ENCODE results near the gene PIP5KL1. TPM values are rescaled to one million over a fixed set of nuclear protein-coding genes. Genes with fewer than 3 reads are reported as not detected.

PIP5KL1 gene
- total and polyA plus RNA-seq, 2 of the 8 experiments (the other 6 are each of a cell fraction or from before 2014, with no cell fraction given) = 13.4 to 15.4 TPM

DNA sequence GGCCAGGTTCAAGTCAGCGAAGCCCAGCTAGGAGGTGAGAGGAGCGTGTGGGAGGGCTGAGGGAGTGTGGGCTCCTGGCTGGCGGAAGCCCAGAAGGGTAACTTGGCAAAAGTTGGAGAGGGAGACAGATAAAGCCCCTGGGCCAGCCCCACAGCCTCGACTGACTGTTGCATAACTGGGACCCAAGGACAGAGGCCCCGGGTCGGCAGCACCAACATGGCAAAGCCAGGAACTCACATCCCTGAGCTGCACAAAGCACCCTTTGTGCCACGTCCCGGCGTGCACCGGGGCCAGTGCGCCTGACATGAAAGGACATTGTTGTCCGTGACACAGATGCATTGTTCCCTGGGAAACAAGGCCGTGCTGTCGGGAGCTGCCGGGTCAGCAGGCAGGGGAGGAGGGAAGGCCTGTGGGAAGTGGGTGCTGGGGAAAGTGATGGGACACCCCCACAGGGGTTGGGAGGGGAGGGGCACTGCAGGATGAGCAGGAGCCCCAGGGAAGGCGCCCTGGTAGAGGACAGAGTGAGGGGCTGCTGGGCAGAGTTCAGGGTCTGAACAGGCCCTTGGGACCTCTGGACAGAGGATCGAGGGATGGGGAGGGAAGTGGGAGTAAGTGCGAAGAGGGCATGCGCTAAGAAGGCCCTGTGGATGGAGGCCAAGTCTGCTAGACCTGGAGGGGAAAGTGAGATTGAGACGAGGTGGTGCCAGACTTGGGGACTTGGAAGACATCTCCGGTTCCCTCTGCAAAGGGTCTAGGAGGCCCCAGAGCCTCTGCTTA, 20.1 kb upstream of the PIP5KL1 start:
- Histone ChIP-seq H3K4me2 (ENCODE audit: insufficient read depth in 1 of 2, low read depth in 2 of 2, low read length in 2 of 2) (no peak overlapping the region), H3K56ac (replicated peaks; ENCODE audit: insufficient read length, low read depth, low read length) (no peak overlapping the region), H2BK15ac (ENCODE audit: low read length) (no peak overlapping the region), H3K9me3 (ENCODE audit: insufficient read depth in 2 of 2, low read depth in 1 of 2, low read length in 1 of 2) (no peaks in the 10 kb centered on the region), H2AFZ (ENCODE audit: low read length) (no peak overlapping the region), H2BK12ac (ENCODE audit: low read depth, low read length) (no peak overlapping the region), H3K27me3 (replicated peaks in 1 of 4; ENCODE audit: control insufficient read depth in 3 of 4, extremely low read depth in 1 of 4, insufficient read depth in 3 of 4, low read length in 3 of 4) (no peaks in the 10 kb centered on the region), H3K36me3 (ENCODE audit: control insufficient read depth in 2 of 4, insufficient read depth in 4 of 4, low read length in 3 of 4) (peaks cover 0 to 2% (median 0%) of the 10 kb centered on the region in 4 experiments; a peak in 3 of 8 replicates), H4K20me1 (replicated peaks in 1 of 2; ENCODE audit: control insufficient read depth in 1 of 2, insufficient read depth in 2 of 2, low read length in 2 of 2) (peaks cover 23 to 30% of the 10 kb centered on the region in 2 experiments), H3K9ac (replicated peaks in 1 of 4; ENCODE audit: extremely low read depth in 1 of 4, low read depth in 3 of 4, low read length in 3 of 4) (no peak overlapping the region; a peak in 1 of 7 replicates), H3K14ac (ENCODE audit: insufficient read length) (no peak overlapping the region), H2BK20ac (ENCODE audit: low read length) (no peak overlapping the region), H3K23ac (ENCODE audit: insufficient read length) (no peak overlapping the region), H3K23me2 (ENCODE audit: low read depth, low read length) (no peaks in the 10 kb centered on the region), H3K4ac (replicated peaks; ENCODE audit: insufficient read length, low read depth, low read length) (no peak overlapping the region), H2BK5ac (ENCODE audit: low read depth, low read length) (peak overlapping the region; percentile 60), H4K5ac (ENCODE audit: insufficient read length, low read depth, low read length) (no peak overlapping the region), H3K27ac (ENCODE audit: low read depth, low read length) (no peak overlapping the region), H4K91ac (replicated peaks; ENCODE audit: insufficient read length, low read length) (no peak overlapping the region), H4K8ac (ENCODE audit: extremely low read depth, insufficient read depth, low read length) (no peak overlapping the region), H3K18ac (ENCODE audit: extremely low read depth, low read length) (no peak overlapping the region), H3K4me3 (ENCODE audit: extremely low read depth in 1 of 4, insufficient read depth in 2 of 4, low read depth in 3 of 4, low read length in 4 of 4) (no peak overlapping the region), H3K4me1 (replicated peaks in 1 of 4; ENCODE audit: control insufficient read depth in 3 of 4, insufficient read depth in 4 of 4, low read length in 3 of 4) (peaks cover 0 to 8% (median 4%) of the 10 kb centered on the region in 4 experiments; a peak in 4 of 7 replicates), H3K79me2 (ENCODE audit: control insufficient read depth in 1 of 2, insufficient read depth in 2 of 2, low read length in 2 of 2) (peaks cover 0 to 40% of the 10 kb centered on the region in 2 experiments; a peak in 2 of 4 replicates), H3K79me1 (ENCODE audit: low read depth, low read length) (peaks cover 17% of the 10 kb centered on the region), H2AK5ac (ENCODE audit: low read depth, low read length) (no peak overlapping the region), H2BK120ac (replicated peaks; ENCODE audit: low read depth, low read length) (no peak overlapping the region)
- FAIRE-seq (no peak), DNase-seq (ENCODE audit: low read depth in 1 of 2, low spot score in 2 of 2) (no peak)
- ChIA-PET POLR2A (ENCODE audit: partially characterized antibody) (interaction anchor here (2.3 kb wide), 1 partner anchor 10 kb away, joined by 6 read pairs; no protein-coding TSS in a partner anchor), CTCF (ENCODE audit: partially characterized antibody) (interaction anchor here (2.9 to 35.5 kb wide), 3 partner anchors 9 to 167 kb away, joined by 11 to 825 read pairs (median 143); no protein-coding TSS in a partner anchor)
- WGBS, 2 experiments (ENCODE audit: extremely low coverage in 1 of 2, insufficient coverage in 1 of 2, insufficient read length in 1 of 2, insufficient replicate concordance in 2 of 2, low coverage in 1 of 2, low lambda C conversion rate in 2 of 2, missing lambda C conversion rate in 1 of 2) = 92% methylated on average over 21 of the region's 21 CpGs; no CpG with 5 or more reads in 1 of the 2 experiments
- TF ChIP-seq NANOG (IDR thresholded peaks at IDR 0.05; ENCODE audit: insufficient read depth, low read depth, low read length, poor library complexity, severe bottlenecking) = no peak
- TF ChIP-seq JUND (IDR thresholded peaks at IDR 0.05; ENCODE audit: low read length) = no peak
- TF ChIP-seq RAD21 (IDR thresholded peaks at IDR 0.05 in 1 of 2, conservative IDR thresholded peaks at IDR 0.05 in 1 of 2; ENCODE audit: low read depth in 2 of 2, low read length in 2 of 2) = no peak
- no peak for TF ChIP-seq CBX8 (IDR thresholded peaks at IDR 0.05; ENCODE audit: borderline replicate concordance, low read depth, low read length)
- no peak for TF ChIP-seq EZH2 (IDR thresholded peaks at IDR 0.05; ENCODE audit: low read depth, low read length, severe bottlenecking)
- no peak for TF ChIP-seq CEBPB (IDR thresholded peaks at IDR 0.05; ENCODE audit: low read depth, low read length)
- TF ChIP-seq ASH2L (IDR thresholded peaks at IDR 0.05; ENCODE audit: low read length) = no peak
- TF ChIP-seq EP300 (IDR thresholded peaks at IDR 0.05; ENCODE audit: borderline replicate concordance in 1 of 2, low read depth in 2 of 2, low read length in 2 of 2) = no peak
- no peak for TF ChIP-seq RXRA (IDR thresholded peaks at IDR 0.05; ENCODE audit: insufficient read depth, low read depth, low read length)
